ENCODE measurements around the gene PINK1.
A peak's percentile ranks its signal among the peaks of the same experiment; 100 is the strongest.

PINK1 gene

GRCh38 chr1:20684050-20684620 lies 50.9 kb downstream of the PINK1 start:
- DNase-seq, result no peak

- no peak for DNase-seq
Measured at GRCh38 chr1:20684651-20685050, 51.4 kb downstream of the PINK1 start.

DNA sequence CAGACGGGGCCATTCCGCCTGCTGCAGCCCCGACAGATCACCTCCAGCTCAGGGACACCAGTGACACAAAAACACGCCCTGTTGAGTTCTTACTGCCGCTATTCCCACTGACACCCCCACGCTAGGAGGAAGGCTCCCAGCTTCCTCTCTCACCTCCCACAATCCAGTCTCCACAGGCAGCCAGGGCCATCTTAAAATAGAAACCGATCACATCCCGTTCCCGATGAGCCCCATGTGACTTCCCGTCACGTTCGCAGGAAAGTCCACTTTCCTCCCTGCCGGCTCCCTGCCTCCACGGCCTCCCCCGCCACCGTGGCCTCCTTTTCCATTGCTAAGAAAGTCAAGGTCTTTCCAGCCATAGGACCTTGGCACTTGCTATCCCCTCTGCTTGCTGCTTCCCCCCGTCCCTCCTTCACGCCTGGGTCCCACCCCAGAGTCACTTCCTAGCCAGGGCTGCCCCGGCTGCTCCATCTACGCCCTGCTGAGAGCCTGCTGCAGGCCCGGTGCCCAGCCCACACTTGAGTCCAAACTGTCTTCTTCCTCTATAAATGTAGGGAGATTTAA lies 51.9 kb downstream of the PINK1 start:
- no peak for DNase-seq

- no peak for DNase-seq
Measured at GRCh38 chr1:20685741-20686140, 52.5 kb downstream of the PINK1 start.

DNA sequence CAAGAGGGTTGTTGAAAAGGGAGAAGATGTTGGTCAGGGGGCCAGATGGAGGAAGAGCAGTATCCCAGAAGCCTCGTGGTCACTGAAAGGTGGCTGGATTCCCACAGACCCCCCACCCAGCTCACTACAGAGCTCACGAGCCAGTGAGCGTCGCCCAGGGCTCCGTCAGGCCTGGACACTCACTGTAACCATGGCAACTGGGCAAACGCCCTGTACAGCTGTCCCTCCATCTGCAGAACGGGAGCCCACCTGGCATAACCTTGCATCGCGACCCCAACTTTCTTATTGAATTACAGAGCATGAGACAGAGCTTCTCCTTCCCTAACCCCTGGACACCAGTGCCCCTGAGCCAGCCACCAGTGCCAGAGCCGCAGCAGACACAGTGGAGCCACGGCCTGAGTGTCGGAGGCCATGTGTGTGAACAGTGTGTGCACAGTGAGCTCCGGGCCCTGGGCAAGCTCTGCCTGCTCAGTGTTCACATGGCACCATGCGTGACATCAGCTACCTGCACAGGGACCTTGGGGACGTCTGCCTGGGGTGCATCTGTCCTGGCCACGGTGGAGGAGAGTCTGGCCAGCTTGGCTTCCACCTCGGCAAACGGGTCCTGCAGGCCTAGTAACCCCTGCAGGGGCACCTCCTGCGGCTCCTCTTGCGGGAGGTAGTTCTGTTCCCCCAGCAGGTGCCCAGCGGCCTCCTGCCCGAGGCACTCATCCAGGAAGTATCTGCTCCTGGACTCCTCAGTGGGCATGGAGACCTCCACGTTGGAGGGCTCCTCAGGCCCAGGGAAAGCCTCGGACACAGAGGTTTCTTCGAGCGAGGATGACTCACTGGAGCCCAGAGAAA lies 53.8 kb downstream of the PINK1 start:
- no peak for DNase-seq

GRCh38 chr1:20689645-20690056 lies 56.4 kb downstream of the PINK1 start:
- no peak for DNase-seq

- no peak for DNase-seq
Measured at GRCh38 chr1:20691872-20692271, 58.6 kb downstream of the PINK1 start.

- DNase-seq, result no peak
Measured at GRCh38 chr1:20693623-20694022, 60.4 kb downstream of the PINK1 start.

GRCh38 chr1:20695515-20695914 lies 62.3 kb downstream of the PINK1 start:
- no peak for DNase-seq

- peak; percentile 88 for DNase-seq
Measured at GRCh38 chr1:20696397-20697333, 63.4 kb downstream of the PINK1 start.

DNA sequence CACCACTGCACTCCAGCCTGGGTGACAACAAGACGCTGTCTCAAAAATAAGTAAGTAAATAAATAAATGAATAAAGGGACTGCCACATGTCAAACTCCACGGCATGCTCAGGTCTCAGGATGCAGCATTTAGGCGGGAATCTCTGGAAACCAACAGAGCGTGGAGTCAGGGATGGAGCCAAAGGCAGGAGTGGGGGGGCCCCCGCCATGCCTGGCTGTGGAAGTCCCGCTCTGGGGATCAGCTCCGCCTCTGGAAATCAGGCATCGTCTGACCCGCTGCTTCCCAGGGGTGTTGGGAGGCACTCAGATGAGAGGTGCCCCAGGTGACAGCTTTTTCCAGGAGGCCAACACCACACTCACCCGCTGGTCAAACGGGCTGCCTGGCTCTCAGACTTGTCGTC lies 64.3 kb downstream of the PINK1 start:
- no peak for DNase-seq

DNA sequence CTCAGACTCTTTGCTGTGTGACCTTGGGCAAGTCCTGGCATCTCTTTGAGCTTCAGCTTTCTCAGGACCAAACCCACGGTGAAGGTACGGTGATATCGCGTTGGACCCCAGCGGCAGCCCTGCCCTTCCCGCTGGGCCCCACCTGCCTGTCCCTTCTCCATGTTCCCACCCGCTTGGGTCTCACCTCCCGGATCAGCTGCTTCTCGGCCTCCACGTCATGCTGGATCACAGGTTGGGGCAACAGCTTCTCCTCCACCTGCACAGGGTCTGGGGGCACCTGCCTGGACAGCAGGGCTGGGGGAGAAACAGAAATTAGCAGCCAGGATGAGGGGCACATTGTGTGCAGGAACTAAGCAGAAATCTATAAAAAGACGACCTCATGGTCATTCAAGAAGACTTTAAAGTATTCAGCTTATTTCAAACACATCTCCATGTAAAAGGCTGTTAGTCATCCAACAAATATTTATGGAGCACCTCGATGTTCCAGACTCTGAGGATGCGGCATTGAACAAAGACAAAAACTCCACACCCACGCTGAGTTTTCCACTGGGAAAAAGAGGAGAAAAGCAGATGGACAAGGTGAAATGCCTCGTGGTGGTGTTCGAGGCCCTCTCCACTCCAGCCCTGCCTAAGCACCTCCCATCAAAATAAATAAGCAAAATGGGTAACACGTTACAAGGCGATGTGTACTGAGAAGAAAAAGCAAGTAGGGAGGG lies 65.1 kb downstream of the PINK1 start:
- DNase-seq, result no peak

GRCh38 chr1:20699558-20699957 lies 66.3 kb downstream of the PINK1 start:
- no peak for DNase-seq

- no peak for DNase-seq
Measured at GRCh38 chr1:20700636-20701215, 67.5 kb downstream of the PINK1 start.
